Heart left ventricle (tissue), 13 donors: ENCODE results near the gene SYT11.

ENCODE experiments used
- POLR2A ChIP-seq, 2 donors: fragments of 450-650 bp; IDR thresholded peaks; one replicate each; pipeline ENCODE4 v1.6.1; 2017; ENCODE audit warnings: antibody characterized with exemption in 2 of 2, mild to moderate bottlenecking in 2 of 2, moderate library complexity in 2 of 2
- TF ChIP-seq, protein P1 (sequence below), 12 donors: fragments of 200-600 bp; sonication (generic) in 4 of 12; IDR thresholded peaks; one replicate each; pipeline versions ENCODE4 v1.5.0 to v1.8.0; 2018 to 2022; ENCODE audit warnings: antibody characterized with exemption in 12 of 12, mild to moderate bottlenecking in 5 of 12
- donor health status: ischemic (EF 13 %, LVEDD 7.1; RV severe dilation, severe dysfunction).
- donor health status: DM: no; HTN: yes; CAD: no.
- donor health status: DM: no; HTN: no; CAD: no.
- donor health status: ischemic (EF 25% LVEDD 6.9; RV normal size, moderate dysfunction).
- donor health status: ischemic (EF 25% LVEDD 5.7; RV mildly dilated, moderate dysfunction).
- donor health status: ischemic (EF 35%, LVEDD 5.7; RV mildly dilated, moderate dysfunction).
- donor health status: nonischemic (EF 11% LVEDD 7.7; RV severe dilation, severe dysfunction).
- donor health status: DM: yes; HTN: yes; CAD: no.
- donor health status: PGD.
- donor health status: ischemic (EF 29% LVEDD 5.4; RV normal size, mild dysfunction).
- donor health status: nonischemic (EF 23%, LVEDD 6.1; RV moderate dilation, normal function).

DNA sequence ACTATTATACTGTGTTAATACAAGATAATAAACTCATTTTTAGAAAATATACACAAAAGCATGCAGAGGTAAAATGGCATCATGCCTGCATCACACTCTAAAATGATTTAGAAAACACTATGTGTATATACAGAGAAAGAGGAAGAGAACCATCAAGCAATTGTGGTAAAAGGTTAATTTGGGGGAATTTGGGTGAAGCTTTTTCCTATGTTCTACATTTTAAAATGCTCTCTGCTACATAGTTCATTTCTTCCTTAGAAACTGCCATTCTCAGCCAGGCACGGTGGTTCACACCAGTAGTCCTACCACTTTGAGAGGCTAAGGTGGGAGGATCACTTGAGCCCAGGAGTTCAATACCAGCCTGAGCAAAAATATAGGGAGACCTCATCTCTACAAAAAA is 46.5 kb upstream of the SYT11 start:
- TF ChIP-seq, protein P1, sequence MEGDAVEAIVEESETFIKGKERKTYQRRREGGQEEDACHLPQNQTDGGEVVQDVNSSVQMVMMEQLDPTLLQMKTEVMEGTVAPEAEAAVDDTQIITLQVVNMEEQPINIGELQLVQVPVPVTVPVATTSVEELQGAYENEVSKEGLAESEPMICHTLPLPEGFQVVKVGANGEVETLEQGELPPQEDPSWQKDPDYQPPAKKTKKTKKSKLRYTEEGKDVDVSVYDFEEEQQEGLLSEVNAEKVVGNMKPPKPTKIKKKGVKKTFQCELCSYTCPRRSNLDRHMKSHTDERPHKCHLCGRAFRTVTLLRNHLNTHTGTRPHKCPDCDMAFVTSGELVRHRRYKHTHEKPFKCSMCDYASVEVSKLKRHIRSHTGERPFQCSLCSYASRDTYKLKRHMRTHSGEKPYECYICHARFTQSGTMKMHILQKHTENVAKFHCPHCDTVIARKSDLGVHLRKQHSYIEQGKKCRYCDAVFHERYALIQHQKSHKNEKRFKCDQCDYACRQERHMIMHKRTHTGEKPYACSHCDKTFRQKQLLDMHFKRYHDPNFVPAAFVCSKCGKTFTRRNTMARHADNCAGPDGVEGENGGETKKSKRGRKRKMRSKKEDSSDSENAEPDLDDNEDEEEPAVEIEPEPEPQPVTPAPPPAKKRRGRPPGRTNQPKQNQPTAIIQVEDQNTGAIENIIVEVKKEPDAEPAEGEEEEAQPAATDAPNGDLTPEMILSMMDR (IDR thresholded peaks at IDR 0.05): no peak
- TF ChIP-seq POLR2A (IDR thresholded peaks at IDR 0.05): no peak
